ENCODE results near the gene GSTCD. TPM values are rescaled to one million over a fixed set of nuclear protein-coding genes. Genes with fewer than 3 reads are reported as not detected.

Gene GSTCD
- total and polyA plus RNA-seq, 2 experiments from 2014 or later, result 11.3 to 39.1 TPM

DNA sequence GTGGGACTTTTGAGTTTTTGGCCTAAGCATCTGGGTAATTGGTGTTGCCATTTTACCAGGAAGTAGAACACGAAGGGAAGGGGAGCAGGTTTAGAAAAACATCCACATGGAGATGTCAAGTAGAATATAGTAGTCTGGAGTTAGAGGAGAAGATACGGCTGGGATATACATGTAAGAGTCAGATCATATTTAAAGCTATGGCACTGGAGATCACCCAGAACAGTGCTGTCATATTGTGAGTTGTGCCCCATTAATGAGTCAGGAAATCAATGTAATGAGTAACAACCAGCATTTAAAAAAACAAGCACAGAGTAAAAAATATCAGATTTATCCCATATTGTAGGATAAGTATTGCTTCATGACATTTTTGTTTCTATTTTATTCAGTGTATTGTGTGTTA is 4.2 kb downstream of the GSTCD start:
- no peak overlapping the region for H3K4me3 ChIP-seq
- Mint-ChIP-seq H3K9me3 (peaks cover 8% of the 10 kb centered on the region), H3K27ac (peak overlapping the region; percentile 38; the same call in 1 of the 2 replicates), H3K36me3 (ENCODE audit: low read depth) (peaks cover 13% of the 10 kb centered on the region; the same call in 2 of the 3 replicates), H3K27me3 (ENCODE audit: insufficient read depth, low read depth, poor library complexity) (no peaks in the 10 kb centered on the region), H3K4me1 (peaks cover 5% of the 10 kb centered on the region), H3K4me3 (no peak overlapping the region)
- no peak for TF ChIP-seq EZH2phosphoT487 (IDR thresholded peaks at IDR 0.05; ENCODE audit: unreplicated experiment)
- TF ChIP-seq POLR2AphosphoS5 (IDR thresholded peaks at IDR 0.05; ENCODE audit: low read depth), result no peak
- no peak for TF ChIP-seq JUNB (IDR thresholded peaks at IDR 0.05; ENCODE audit: unreplicated experiment)
- TF ChIP-seq, protein P1, sequence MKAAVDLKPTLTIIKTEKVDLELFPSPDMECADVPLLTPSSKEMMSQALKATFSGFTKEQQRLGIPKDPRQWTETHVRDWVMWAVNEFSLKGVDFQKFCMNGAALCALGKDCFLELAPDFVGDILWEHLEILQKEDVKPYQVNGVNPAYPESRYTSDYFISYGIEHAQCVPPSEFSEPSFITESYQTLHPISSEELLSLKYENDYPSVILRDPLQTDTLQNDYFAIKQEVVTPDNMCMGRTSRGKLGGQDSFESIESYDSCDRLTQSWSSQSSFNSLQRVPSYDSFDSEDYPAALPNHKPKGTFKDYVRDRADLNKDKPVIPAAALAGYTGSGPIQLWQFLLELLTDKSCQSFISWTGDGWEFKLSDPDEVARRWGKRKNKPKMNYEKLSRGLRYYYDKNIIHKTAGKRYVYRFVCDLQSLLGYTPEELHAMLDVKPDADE (IDR thresholded peaks at IDR 0.05), result no peak
- no peak for TF ChIP-seq STAT1 (IDR thresholded peaks at IDR 0.05; ENCODE audit: unreplicated experiment)
- TF ChIP-seq ZNF331 (CRISPR knock-in tag; IDR thresholded peaks at IDR 0.05; ENCODE audit: low read depth), result no peak
- no peak for TF ChIP-seq EZH2 (IDR thresholded peaks at IDR 0.05; ENCODE audit: low read depth, unreplicated experiment)
- TF ChIP-seq, protein P2, sequence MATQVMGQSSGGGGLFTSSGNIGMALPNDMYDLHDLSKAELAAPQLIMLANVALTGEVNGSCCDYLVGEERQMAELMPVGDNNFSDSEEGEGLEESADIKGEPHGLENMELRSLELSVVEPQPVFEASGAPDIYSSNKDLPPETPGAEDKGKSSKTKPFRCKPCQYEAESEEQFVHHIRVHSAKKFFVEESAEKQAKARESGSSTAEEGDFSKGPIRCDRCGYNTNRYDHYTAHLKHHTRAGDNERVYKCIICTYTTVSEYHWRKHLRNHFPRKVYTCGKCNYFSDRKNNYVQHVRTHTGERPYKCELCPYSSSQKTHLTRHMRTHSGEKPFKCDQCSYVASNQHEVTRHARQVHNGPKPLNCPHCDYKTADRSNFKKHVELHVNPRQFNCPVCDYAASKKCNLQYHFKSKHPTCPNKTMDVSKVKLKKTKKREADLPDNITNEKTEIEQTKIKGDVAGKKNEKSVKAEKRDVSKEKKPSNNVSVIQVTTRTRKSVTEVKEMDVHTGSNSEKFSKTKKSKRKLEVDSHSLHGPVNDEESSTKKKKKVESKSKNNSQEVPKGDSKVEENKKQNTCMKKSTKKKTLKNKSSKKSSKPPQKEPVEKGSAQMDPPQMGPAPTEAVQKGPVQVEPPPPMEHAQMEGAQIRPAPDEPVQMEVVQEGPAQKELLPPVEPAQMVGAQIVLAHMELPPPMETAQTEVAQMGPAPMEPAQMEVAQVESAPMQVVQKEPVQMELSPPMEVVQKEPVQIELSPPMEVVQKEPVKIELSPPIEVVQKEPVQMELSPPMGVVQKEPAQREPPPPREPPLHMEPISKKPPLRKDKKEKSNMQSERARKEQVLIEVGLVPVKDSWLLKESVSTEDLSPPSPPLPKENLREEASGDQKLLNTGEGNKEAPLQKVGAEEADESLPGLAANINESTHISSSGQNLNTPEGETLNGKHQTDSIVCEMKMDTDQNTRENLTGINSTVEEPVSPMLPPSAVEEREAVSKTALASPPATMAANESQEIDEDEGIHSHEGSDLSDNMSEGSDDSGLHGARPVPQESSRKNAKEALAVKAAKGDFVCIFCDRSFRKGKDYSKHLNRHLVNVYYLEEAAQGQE (IDR thresholded peaks at IDR 0.05; ENCODE audit: unreplicated experiment), result no peak
- TF ChIP-seq, protein P3, sequence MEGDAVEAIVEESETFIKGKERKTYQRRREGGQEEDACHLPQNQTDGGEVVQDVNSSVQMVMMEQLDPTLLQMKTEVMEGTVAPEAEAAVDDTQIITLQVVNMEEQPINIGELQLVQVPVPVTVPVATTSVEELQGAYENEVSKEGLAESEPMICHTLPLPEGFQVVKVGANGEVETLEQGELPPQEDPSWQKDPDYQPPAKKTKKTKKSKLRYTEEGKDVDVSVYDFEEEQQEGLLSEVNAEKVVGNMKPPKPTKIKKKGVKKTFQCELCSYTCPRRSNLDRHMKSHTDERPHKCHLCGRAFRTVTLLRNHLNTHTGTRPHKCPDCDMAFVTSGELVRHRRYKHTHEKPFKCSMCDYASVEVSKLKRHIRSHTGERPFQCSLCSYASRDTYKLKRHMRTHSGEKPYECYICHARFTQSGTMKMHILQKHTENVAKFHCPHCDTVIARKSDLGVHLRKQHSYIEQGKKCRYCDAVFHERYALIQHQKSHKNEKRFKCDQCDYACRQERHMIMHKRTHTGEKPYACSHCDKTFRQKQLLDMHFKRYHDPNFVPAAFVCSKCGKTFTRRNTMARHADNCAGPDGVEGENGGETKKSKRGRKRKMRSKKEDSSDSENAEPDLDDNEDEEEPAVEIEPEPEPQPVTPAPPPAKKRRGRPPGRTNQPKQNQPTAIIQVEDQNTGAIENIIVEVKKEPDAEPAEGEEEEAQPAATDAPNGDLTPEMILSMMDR (conservative IDR thresholded peaks at IDR 0.05; ENCODE audit: low read depth in 2 of 2), result no peak
- no peak for TF ChIP-seq CREB1 (CRISPR knock-in tag; IDR thresholded peaks at IDR 0.05; ENCODE audit: low read depth)
- TF ChIP-seq, protein P4, sequence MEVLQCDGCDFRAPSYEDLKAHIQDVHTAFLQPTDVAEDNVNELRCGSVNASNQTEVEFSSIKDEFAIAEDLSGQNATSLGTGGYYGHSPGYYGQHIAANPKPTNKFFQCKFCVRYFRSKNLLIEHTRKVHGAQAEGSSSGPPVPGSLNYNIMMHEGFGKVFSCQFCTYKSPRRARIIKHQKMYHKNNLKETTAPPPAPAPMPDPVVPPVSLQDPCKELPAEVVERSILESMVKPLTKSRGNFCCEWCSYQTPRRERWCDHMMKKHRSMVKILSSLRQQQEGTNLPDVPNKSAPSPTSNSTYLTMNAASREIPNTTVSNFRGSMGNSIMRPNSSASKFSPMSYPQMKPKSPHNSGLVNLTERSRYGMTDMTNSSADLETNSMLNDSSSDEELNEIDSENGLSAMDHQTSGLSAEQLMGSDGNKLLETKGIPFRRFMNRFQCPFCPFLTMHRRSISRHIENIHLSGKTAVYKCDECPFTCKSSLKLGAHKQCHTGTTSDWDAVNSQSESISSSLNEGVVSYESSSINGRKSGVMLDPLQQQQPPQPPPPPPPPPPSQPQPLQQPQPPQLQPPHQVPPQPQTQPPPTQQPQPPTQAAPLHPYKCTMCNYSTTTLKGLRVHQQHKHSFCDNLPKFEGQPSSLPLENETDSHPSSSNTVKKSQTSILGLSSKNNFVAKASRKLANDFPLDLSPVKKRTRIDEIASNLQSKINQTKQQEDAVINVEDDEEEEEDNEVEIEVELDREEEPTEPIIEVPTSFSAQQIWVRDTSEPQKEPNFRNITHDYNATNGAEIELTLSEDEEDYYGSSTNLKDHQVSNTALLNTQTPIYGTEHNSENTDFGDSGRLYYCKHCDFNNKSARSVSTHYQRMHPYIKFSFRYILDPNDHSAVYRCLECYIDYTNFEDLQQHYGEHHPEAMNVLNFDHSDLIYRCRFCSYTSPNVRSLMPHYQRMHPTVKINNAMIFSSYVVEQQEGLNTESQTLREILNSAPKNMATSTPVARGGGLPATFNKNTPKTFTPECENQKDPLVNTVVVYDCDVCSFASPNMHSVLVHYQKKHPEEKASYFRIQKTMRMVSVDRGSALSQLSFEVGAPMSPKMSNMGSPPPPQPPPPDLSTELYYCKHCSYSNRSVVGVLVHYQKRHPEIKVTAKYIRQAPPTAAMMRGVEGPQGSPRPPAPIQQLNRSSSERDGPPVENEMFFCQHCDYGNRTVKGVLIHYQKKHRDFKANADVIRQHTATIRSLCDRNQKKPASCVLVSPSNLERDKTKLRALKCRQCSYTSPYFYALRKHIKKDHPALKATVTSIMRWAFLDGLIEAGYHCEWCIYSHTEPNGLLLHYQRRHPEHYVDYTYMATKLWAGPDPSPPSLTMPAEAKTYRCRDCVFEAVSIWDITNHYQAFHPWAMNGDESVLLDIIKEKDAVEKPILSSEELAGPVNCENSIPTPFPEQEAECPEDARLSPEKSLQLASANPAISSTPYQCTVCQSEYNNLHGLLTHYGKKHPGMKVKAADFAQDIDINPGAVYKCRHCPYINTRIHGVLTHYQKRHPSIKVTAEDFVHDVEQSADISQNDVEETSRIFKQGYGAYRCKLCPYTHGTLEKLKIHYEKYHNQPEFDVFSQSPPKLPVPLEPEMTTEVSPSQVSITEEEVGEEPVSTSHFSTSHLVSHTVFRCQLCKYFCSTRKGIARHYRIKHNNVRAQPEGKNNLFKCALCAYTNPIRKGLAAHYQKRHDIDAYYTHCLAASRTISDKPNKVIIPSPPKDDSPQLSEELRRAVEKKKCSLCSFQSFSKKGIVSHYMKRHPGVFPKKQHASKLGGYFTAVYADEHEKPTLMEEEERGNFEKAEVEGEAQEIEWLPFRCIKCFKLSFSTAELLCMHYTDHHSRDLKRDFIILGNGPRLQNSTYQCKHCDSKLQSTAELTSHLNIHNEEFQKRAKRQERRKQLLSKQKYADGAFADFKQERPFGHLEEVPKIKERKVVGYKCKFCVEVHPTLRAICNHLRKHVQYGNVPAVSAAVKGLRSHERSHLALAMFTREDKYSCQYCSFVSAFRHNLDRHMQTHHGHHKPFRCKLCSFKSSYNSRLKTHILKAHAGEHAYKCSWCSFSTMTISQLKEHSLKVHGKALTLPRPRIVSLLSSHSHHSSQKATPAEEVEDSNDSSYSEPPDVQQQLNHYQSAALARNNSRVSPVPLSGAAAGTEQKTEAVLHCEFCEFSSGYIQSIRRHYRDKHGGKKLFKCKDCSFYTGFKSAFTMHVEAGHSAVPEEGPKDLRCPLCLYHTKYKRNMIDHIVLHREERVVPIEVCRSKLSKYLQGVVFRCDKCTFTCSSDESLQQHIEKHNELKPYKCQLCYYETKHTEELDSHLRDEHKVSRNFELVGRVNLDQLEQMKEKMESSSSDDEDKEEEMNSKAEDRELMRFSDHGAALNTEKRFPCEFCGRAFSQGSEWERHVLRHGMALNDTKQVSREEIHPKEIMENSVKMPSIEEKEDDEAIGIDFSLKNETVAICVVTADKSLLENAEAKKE (CRISPR knock-in tag; IDR thresholded peaks at IDR 0.05), result no peak
- peaks cover 12% of the 10 kb centered on the region; the same call in 1 of the 2 replicates for H3K4me1 ChIP-seq (ENCODE audit: insufficient read depth)
- H3K27me3 ChIP-seq (ENCODE audit: insufficient read depth), result no peaks in the 10 kb centered on the region
- H3F3A ChIP-seq (replicated peaks; ENCODE audit: low read depth), result no peaks in the 10 kb centered on the region
- no peak overlapping the region for H3K4me2 ChIP-seq
- DNase-seq (ENCODE audit: low spot score) (no peak), ATAC-seq (no peak)
- no peaks in the 10 kb centered on the region for H3K36me3 ChIP-seq (ENCODE audit: insufficient read depth)
- 0 out of 2 replicates have a peak, but pooled peaks cover 3% of the 10 kb centered on the region for H4K20me1 ChIP-seq (replicated peaks; ENCODE audit: insufficient read depth)
- no peaks in the 10 kb centered on the region for H3K9me2 ChIP-seq (ENCODE audit: insufficient read depth)
- no peak overlapping the region for H2AFZ ChIP-seq
- no peak overlapping the region for H3K27ac ChIP-seq (ENCODE audit: low read depth)
- peaks cover 72% of the 10 kb centered on the region for H3K79me2 ChIP-seq (replicated peaks; ENCODE audit: insufficient read depth)

Data from GM23338 (cell line).